Ascending aorta (tissue), 2 donors: Measurements from ENCODE around the gene JMJD7. TPM values are rescaled to one million over a fixed set of nuclear protein-coding genes. Genes with fewer than 3 reads are reported as not detected.

Experiments used
- DNase-seq, 2 donors: peaks; one replicate each; pipeline ENCODE4 v3.0.0-alpha.2; 2019; ENCODE audit warnings: low spot score in 2 of 2
- H3K27ac ChIP-seq, 2 donors: fragments of 200-600 bp; sonication (generic); one replicate each; pipeline ENCODE4 v1.5.1; 2016 to 2017; ENCODE audit warnings: mild to moderate bottlenecking in 1 of 2
- H3K27me3 ChIP-seq: fragments of 200-600 bp; sonication (generic); one replicate; pipeline ENCODE4 v1.5.1; 2017
- H3K36me3 ChIP-seq, 2 donors: fragments of 200-600 bp; sonication (generic); one replicate each; pipeline ENCODE4 v1.5.1; 2016
- H3K4me1 ChIP-seq, 2 donors: fragments of 200-600 bp; sonication (generic); one replicate each; pipeline ENCODE4 v1.5.1; 2016 to 2017; ENCODE audit warnings: mild to moderate bottlenecking in 1 of 2
- H3K4me3 ChIP-seq, 2 donors: fragments of 200-600 bp; sonication (generic); one replicate each; pipeline ENCODE4 v1.5.1; 2016 to 2017; ENCODE audit warnings: mild to moderate bottlenecking in 1 of 2
- H3K9me3 ChIP-seq, 2 donors: fragments of 200-600 bp; sonication (generic); one replicate each; pipeline ENCODE4 v1.5.1; 2016
- CTCF ChIP-seq, 3 experiments: fragments of 200-600 bp in 2 of 3; fragments of 450-650 bp in 1 of 3; sonication (generic) in 2 of 3; IDR thresholded peaks; one replicate each; pipeline ENCODE4 v1.5.1; 2016 to 2019; ENCODE audit warnings: antibody characterized with exemption in 3 of 3, mild to moderate bottlenecking in 1 of 3, moderate library complexity in 1 of 3
- intact Hi-C: fragments of 100-400 bp; cut with DNase I; formaldehyde crosslinking; loops from one replicate; pipeline ENCODE4 v1.15.1; 2023
- total RNA-seq: library from RNA; depleted of rRNA; stranded (reverse); fragments of >200 nt; gene quantifications from one replicate; pipeline ENCODE4 v1.1.0, GENCODE V29; 2016

JMJD7 gene
- total RNA-seq, 1 donor from 2014 or later: 16.4 TPM

- no peak overlapping the region for H3K27ac ChIP-seq
- intact Hi-C loops: no loop called here
Measured at GRCh38 chr15:41882689-41883483, 55.0 kb downstream of the JMJD7 start.

GRCh38 chr15:41883484-41883825 is 55.6 kb downstream of the JMJD7 start:
- intact Hi-C loops: no loop called here
- Histone ChIP-seq H3K36me3 (no peaks in the 10 kb centered on the region), H3K27ac (no peak overlapping the region), H3K9me3 (no peaks in the 10 kb centered on the region), H3K4me1 (peaks cover 0 to 10% of the 10 kb centered on the region in 2 donors), H3K4me3 (no peak overlapping the region), H3K27me3 (no peaks in the 10 kb centered on the region)
- no peak for DNase-seq
- TF ChIP-seq CTCF (IDR thresholded peaks at IDR 0.05): no peak

More at GRCh38 chr15:41882689-41883483, 55.0 kb downstream of the JMJD7 start:
- no peak for DNase-seq
- Histone ChIP-seq H3K36me3 (no peaks in the 10 kb centered on the region), H3K4me1 (peaks cover 0 to 10% of the 10 kb centered on the region in 2 donors), H3K27me3 (no peaks in the 10 kb centered on the region), H3K9me3 (no peaks in the 10 kb centered on the region), H3K4me3 (peak overlapping the region in 1 of 2 donors; percentile 50)
- no peak for TF ChIP-seq CTCF (IDR thresholded peaks at IDR 0.05)

GRCh38 chr15:41884458-41884857 is 56.6 kb downstream of the JMJD7 start:
- no peaks in the 10 kb centered on the region for H3K36me3 ChIP-seq
- no peak for DNase-seq
- no peak overlapping the region for H3K27ac ChIP-seq
- peaks cover 0 to 10% of the 10 kb centered on the region in 2 donors for H3K4me1 ChIP-seq
- H3K9me3 ChIP-seq: no peaks in the 10 kb centered on the region
- intact Hi-C loops: no loop called here
- no peaks in the 10 kb centered on the region for H3K27me3 ChIP-seq
- TF ChIP-seq CTCF (IDR thresholded peaks at IDR 0.05): no peak
- no peak overlapping the region for H3K4me3 ChIP-seq

GRCh38 chr15:41885321-41885720 is 57.4 kb downstream of the JMJD7 start:
- intact Hi-C loops: no loop called here
- no peak for DNase-seq
- H3K9me3 ChIP-seq: no peaks in the 10 kb centered on the region
- H3K27ac ChIP-seq: no peak overlapping the region
- no peak overlapping the region for H3K4me3 ChIP-seq
- no peaks in the 10 kb centered on the region for H3K36me3 ChIP-seq
- H3K4me1 ChIP-seq: peaks cover 0 to 10% of the 10 kb centered on the region in 2 donors
- no peaks in the 10 kb centered on the region for H3K27me3 ChIP-seq
- no peak for TF ChIP-seq CTCF (IDR thresholded peaks at IDR 0.05)

- H3K4me1 ChIP-seq: peaks cover 0 to 10% of the 10 kb centered on the region in 2 donors
- H3K36me3 ChIP-seq: no peaks in the 10 kb centered on the region
- H3K27ac ChIP-seq: no peak overlapping the region
- DNase-seq: no peak
- no peak for TF ChIP-seq CTCF (IDR thresholded peaks at IDR 0.05)
- no peaks in the 10 kb centered on the region for H3K27me3 ChIP-seq
- H3K4me3 ChIP-seq: no peak overlapping the region
- intact Hi-C loops: no loop called here
- no peaks in the 10 kb centered on the region for H3K9me3 ChIP-seq
Measured at GRCh38 chr15:41885841-41886240, 57.9 kb downstream of the JMJD7 start.
